Osteocyte (in vitro differentiated cells): ENCODE measurements around the gene ST8SIA6. TPM values are rescaled to one million over a fixed set of nuclear protein-coding genes. Genes with fewer than 3 reads are reported as not detected.

Experiments used
- DNase-seq: peaks from one replicate; pipeline ENCODE4 v3.0.0; 2021; ENCODE audit warnings: mixed read lengths; ENCODE audit not compliant: unreplicated experiment; ENCODE audit errors: extremely low spot score
- H3K27ac Mint-ChIP-seq: one replicate; pipeline ENCODE4 v1.8.0; 2021; ENCODE audit warnings: mild to moderate bottlenecking, mixed read lengths; ENCODE audit not compliant: unreplicated experiment
- H3K27me3 Mint-ChIP-seq: one replicate; pipeline ENCODE4 v1.8.0; 2021; ENCODE audit warnings: mixed read lengths; ENCODE audit not compliant: unreplicated experiment
- H3K36me3 Mint-ChIP-seq: one replicate; pipeline ENCODE4 v1.8.0; 2021; ENCODE audit warnings: mixed read lengths; ENCODE audit not compliant: unreplicated experiment
- H3K4me1 Mint-ChIP-seq: one replicate; pipeline ENCODE4 v1.8.0; 2021; ENCODE audit warnings: mixed read lengths; ENCODE audit not compliant: unreplicated experiment
- H3K4me3 Mint-ChIP-seq: one replicate; pipeline ENCODE4 v1.8.0; 2021; ENCODE audit warnings: mild to moderate bottlenecking, moderate library complexity, mixed read lengths; ENCODE audit not compliant: unreplicated experiment
- H3K9me3 Mint-ChIP-seq: one replicate; pipeline ENCODE4 v1.8.0; 2021; ENCODE audit warnings: mixed read lengths; ENCODE audit not compliant: unreplicated experiment
- CTCF ChIP-seq: fragments of 200-600 bp; sonication (generic); IDR thresholded peaks from 2 replicates; pipeline ENCODE4 v1.5.0; 2021; ENCODE audit warnings: antibody characterized with exemption, mild to moderate bottlenecking, moderate library complexity
- total RNA-seq: library from RNA; stranded (reverse); gene quantifications from 2 replicates; pipeline ENCODE4 v1.2.1, GENCODE V29; 2021

Gene ST8SIA6
- total RNA-seq, 1 donor from 2014 or later, result not detected

DNA sequence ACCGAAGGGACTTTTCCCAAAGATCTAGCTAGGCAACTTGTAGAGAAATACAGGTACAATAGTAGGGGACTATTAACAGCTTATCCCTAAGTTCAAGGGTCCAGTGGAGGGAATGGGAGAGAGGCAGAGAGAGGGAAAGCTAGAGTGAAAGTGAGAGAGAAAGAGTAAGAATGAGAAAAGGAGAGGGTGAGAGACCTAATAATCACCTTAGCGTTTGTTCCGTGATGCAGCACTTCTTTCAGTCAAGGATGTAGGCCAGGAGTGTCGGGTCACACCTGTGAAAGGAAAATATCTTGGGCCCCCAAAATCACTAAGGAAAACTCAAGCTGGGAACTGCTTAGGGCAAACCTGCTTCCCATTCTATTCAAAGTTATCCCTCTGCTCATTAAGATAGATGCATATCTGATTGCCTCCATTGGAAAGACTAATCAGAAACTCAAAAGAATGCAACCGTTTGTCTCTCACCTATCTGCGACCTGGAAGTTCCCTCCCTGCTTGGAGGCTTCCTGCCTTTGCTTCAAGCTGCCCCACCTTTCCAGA, 75.2 kb downstream of the ST8SIA6 start:
- DNase-seq, result no peak
- no peaks in the 10 kb centered on the region for H3K9me3 Mint-ChIP-seq
- H3K36me3 Mint-ChIP-seq, result no peaks in the 10 kb centered on the region
- no peak overlapping the region for H3K4me3 Mint-ChIP-seq
- H3K4me1 Mint-ChIP-seq, result peaks cover 6% of the 10 kb centered on the region
- TF ChIP-seq CTCF, result no peak
- H3K27me3 Mint-ChIP-seq, result peaks cover 6% of the 10 kb centered on the region
- no peak overlapping the region for H3K27ac Mint-ChIP-seq

DNA sequence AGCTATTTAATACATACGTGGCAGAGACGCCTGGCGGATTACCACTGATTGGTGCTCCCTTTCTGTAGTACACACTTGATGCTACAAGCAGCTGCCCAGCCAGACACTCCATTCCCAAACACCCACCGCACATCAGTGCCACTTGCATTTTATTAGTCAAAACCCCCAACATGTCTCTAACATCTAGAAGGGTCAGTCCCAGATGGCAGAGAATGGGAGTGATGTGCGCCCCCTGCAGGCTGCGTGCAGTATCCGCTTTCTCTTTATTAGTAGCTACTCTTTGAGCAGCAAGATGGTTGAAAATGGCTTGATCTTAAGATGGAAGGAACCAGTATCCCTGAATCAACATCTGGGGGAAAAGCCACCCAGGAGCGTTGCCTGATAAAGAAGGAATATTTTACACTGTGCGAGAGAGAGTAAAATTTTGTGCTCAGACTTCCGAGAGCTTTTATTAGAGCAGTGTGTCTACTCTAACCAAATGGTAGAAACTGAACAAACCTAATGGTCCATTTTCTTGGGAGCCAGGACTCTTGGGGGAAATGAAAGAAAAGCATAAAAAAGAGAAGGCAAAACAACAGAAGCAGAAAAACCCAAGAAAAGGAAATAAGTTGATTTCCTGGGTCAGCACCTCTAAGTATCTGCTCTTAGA, 78.3 kb downstream of the ST8SIA6 start:
- H3K9me3 Mint-ChIP-seq, result no peaks in the 10 kb centered on the region
- TF ChIP-seq CTCF, result peak; percentile 47
- H3K4me3 Mint-ChIP-seq, result no peak overlapping the region
- H3K36me3 Mint-ChIP-seq, result no peaks in the 10 kb centered on the region
- H3K27me3 Mint-ChIP-seq, result peaks cover 9% of the 10 kb centered on the region
- no peaks in the 10 kb centered on the region for H3K4me1 Mint-ChIP-seq
- no peak overlapping the region for H3K27ac Mint-ChIP-seq
- no peak for DNase-seq

GRCh38 chr10:17368708-17369272, 85.6 kb downstream of the ST8SIA6 start:
- DNase-seq, result no peak
- Mint-ChIP-seq H3K27ac (no peak overlapping the region), H3K4me3 (no peak overlapping the region), H3K4me1 (no peaks in the 10 kb centered on the region), H3K27me3 (peaks cover 9% of the 10 kb centered on the region), H3K9me3 (peaks cover 12% of the 10 kb centered on the region), H3K36me3 (no peaks in the 10 kb centered on the region)
- TF ChIP-seq CTCF, result no peak

GRCh38 chr10:17366705-17367104, 87.7 kb downstream of the ST8SIA6 start:
- Mint-ChIP-seq H3K4me3 (no peak overlapping the region), H3K36me3 (no peaks in the 10 kb centered on the region), H3K27ac (no peak overlapping the region), H3K9me3 (peaks cover 12% of the 10 kb centered on the region), H3K4me1 (no peaks in the 10 kb centered on the region), H3K27me3 (peaks cover 9% of the 10 kb centered on the region)
- no peak for DNase-seq
- TF ChIP-seq CTCF, result no peak

DNA sequence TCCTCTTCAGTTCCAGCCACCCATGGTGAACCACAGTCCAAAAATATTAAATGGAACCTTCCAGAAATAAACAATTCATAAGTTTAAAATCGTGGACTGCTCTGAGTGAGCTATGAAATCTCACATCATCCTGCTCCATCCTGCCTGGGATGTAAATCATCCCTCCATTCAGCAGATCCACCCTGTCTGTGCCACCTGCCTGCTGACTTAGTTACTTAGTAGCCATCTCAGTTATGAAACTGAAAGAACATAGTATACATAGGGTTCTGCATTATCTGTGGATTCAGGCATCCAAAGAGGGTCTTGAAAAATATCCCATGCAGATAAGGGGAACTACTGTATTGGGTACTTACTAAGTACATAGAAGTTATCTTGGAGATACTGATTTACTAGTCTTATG, 89.0 kb downstream of the ST8SIA6 start:
- H3K36me3 Mint-ChIP-seq, result no peaks in the 10 kb centered on the region
- no peaks in the 10 kb centered on the region for H3K4me1 Mint-ChIP-seq

More for the DNA sequence above, 89.0 kb downstream of the ST8SIA6 start:
- H3K9me3 Mint-ChIP-seq, result peaks cover 12% of the 10 kb centered on the region
- no peak for TF ChIP-seq CTCF
- H3K27me3 Mint-ChIP-seq, result peaks cover 12% of the 10 kb centered on the region
- DNase-seq, result no peak
- no peak overlapping the region for H3K4me3 Mint-ChIP-seq
- no peak overlapping the region for H3K27ac Mint-ChIP-seq
